Choroid plexus epithelial cell (primary cell): Measurements from ENCODE around the gene RASSF3.

Experiments used
- DNase-seq: peaks from one replicate; pipeline ENCODE4 v3.0.0-alpha.2; 2010; ENCODE audit warnings: low read depth
- H3K4me3 ChIP-seq: 2 replicates; pipeline ENCODE4 v1.5.1; 2011; ENCODE audit warnings: low read depth, mild to moderate bottlenecking, control low read depth, low read length, moderate library complexity
- TF ChIP-seq, protein P1 (sequence below): conservative IDR thresholded peaks from 2 replicates; pipeline ENCODE4 v1.5.1; 2011; ENCODE audit warnings: low read depth, mild to moderate bottlenecking, control low read depth, inconsistent platforms, low read length, moderate library complexity

The RASSF3 gene

DNA sequence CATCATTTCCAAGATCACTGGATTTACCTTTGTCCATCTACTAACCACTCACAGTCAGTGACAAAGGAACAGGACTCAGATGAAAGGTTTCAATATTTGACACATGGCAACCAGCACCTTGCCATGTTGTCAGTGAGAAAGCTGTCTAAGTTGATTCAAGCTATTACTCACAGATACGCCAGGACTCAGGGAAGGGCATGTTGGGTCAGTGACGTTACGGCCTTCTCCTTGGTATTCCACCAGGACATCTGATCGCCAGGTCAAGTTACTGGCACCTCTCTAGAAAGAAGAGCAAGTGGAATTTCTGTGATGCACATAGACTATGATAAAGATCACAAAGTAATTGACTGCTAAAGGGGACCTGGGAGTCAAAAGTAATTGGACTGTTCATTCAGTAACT lies 112.5 kb downstream of the RASSF3 start:
- H3K4me3 ChIP-seq = no peak overlapping the region
- TF ChIP-seq, protein P1, sequence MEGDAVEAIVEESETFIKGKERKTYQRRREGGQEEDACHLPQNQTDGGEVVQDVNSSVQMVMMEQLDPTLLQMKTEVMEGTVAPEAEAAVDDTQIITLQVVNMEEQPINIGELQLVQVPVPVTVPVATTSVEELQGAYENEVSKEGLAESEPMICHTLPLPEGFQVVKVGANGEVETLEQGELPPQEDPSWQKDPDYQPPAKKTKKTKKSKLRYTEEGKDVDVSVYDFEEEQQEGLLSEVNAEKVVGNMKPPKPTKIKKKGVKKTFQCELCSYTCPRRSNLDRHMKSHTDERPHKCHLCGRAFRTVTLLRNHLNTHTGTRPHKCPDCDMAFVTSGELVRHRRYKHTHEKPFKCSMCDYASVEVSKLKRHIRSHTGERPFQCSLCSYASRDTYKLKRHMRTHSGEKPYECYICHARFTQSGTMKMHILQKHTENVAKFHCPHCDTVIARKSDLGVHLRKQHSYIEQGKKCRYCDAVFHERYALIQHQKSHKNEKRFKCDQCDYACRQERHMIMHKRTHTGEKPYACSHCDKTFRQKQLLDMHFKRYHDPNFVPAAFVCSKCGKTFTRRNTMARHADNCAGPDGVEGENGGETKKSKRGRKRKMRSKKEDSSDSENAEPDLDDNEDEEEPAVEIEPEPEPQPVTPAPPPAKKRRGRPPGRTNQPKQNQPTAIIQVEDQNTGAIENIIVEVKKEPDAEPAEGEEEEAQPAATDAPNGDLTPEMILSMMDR = no peak
- DNase-seq = no peak

DNA sequence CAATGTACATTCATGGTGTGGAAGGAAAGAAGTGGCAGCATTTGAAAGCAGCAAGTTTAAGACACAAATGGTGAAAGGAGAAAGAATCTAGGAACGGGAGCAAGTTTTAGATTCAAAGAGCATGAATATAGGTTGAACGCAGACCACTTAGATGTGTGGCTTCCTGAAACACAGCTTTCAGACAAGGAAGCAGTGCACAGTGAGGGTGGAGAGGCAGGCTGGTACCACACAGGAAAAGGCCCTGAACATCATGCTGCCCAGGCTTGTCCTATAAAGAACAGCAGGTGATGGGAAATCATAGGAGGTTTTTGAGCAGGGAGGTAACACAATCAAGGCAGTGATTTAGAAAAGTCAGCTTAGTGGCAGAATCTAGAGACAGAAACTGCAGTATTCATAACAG lies 113.3 kb downstream of the RASSF3 start:
- TF ChIP-seq, protein P1 = no peak
- no peak for DNase-seq
- no peak overlapping the region for H3K4me3 ChIP-seq

DNA sequence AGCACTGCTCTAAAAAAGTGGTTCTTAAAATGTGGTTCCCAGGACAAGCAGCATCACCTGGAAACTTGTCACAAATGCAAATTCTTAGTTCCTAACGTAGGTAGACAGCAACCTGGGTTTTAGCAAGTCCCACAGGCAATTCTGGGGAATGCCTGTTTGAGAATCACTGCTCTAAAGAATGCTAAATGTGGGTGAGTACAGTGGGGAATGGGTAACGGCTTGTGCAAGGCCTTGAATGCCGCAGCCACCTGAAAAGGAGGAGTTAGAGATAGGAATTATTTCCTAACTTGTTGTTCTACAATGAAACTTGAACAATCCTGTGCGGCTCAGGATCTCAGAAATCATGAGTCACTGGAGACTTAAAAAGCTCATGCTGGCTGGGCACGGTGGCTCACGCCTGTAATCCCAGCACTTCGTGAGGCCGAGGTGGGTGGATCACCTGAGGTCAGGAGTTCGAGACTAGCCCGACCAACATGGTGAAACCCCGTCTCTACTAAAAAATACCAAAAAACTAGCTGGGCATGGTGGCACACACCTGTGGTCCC lies 114.0 kb downstream of the RASSF3 start:
- no peak overlapping the region for H3K4me3 ChIP-seq
- TF ChIP-seq, protein P1 = no peak
- peak; percentile 38 for DNase-seq

DNA sequence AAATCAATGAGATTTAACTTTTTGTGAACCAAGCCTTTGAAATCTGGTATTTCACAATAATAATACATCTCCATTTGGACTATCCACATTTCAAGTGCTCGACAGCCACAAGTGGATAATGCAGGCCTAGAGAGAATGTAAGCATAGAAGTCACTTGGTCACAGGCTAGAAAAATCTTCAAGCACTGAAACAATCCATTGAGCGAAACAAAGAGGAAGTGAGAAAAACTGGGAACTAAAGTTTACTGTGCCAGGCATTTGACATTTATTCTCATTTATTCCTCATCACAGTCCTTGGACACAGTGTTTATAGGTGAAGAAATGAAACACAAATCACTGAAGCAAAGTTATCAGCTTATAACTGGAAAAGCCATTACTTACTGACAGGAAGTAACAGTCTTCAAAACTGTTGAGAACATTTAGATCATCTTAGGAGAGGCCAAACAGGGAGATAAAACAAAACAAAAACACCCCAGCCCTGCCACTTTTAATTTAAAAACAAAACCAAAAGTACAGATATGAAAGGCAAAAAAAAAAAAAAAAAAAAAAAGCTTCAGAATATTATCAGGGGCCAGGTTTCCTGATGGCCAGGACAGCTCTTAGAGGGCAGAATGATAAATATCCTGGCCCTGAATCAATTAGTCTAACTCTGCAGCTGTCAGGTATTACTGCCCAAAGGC lies 119.8 kb downstream of the RASSF3 start:
- H3K4me3 ChIP-seq = no peak overlapping the region
- TF ChIP-seq, protein P1 = no peak
- DNase-seq = no peak

DNA sequence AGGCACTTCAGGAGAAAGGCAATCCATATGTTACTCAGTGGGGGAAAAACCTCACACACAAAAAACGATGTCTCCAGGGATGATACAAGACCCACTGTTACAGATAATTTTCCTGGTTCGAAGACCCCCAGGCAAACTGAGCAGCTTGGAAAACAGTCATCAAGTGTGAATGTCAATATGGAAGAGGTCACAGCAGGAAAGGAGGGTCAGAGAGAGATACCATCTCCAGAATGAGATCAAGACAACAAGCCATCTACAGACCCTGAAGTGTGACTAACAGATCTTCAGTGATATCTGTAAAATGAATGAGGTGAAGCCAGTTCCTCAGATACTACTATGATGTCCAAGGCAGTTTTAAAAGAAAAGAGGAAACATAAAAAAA lies 120.3 kb downstream of the RASSF3 start:
- TF ChIP-seq, protein P1 = no peak
- no peak for DNase-seq
- no peak overlapping the region for H3K4me3 ChIP-seq

DNA sequence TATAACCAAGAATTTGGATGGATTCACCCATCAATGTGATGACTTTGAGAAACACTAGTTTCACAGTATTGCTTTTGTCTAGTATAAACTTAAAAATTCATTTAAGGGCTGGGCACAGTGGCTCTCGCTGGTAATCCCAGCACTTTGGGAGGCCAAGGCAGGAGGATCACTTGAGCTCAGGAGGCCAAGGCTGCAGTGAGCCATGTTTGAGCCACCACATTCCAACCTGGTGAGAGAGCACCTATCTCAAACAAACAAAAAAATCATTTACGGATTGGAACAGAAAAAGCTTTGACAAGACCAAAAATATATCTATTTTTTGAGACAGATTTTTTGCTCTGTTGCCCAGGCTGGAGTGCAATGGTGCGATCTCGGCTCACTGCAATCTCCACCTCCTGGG lies 121.4 kb downstream of the RASSF3 start:
- TF ChIP-seq, protein P1 = no peak
- H3K4me3 ChIP-seq = no peak overlapping the region
- DNase-seq = no peak

DNA sequence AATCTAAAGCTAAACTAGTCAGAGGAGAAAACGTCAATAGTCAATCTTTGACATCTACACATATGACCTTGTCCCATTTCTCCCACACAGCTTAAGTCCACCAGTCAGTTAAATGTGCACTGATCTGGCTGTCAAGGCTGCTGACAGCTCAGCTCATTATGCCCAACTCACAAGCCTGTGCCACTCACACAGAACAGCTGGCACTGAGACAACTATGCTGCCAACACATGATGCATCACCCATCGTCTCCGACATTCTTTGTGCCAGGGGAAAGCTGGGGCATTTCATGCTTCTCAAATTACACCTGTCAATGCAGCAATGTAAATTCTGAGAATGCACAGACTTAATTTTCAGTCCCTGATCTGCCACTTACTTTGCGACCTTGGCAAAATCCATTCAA lies 123.6 kb downstream of the RASSF3 start:
- TF ChIP-seq, protein P1 = no peak
- H3K4me3 ChIP-seq = no peak overlapping the region
- DNase-seq = no peak
